ENCODE measurements around the gene PLCB1. TPM values are rescaled to one million over a fixed set of nuclear protein-coding genes. Genes with fewer than 3 reads are reported as not detected.

PLCB1 gene
- total RNA-seq, 1 donor from 2014 or later, result 2.0 TPM

DNA sequence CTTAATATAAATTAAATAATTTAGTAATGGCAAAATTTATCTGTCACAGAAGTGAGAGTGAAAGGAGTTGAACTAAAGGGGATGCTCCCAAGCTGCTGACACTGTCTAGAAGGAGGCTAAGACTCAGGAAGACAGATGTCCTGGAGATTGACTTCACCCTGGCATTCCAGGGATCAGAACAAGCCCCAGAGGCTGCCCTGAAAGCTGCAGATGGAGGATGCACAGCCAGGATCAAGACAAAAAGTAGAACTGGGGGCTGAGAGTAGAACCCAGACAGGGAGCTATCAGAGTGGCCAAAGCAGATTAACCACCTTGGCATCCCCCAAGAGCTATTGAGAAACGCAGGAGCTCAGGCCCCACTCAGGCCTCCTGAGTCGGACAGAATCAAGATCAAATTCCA, 747.6 kb downstream of the PLCB1 start:
- no peak for DNase-seq (ENCODE audit: low read depth)

DNA sequence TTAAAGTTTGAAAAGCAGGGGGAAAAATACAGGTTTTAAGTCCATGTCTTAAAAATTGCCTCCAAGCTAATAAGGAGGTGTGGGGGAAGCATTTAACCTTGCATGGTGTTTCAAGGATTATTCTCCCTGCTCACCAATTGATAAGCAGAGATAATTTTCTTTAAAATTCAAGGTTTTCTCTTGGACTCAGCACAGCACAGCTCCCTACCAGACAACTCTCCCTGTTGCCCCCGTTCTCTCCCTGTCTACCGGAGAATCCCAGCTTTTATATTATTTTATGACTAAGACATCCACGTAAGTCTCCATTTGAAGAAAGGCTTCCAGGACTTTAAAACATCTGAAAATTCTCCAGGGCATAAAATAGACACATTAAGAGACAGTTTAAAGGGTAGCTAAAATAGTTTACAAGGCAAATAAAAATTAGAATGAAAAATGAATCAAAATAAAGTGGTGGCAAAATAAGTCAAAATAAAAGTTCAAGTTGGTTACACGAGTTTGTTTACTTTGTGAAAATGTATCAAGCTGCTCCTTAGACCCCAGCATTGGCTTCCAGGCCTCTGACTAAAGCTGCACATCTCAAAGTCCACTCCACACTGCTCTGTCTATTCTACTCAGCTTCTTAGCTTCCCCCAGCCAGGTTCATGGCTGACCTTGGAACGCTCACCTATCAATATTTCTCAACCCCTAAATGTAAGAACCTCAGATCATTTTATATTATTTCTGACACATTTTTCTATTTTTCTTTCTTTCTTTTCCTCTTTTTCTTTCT, 748.2 kb downstream of the PLCB1 start:
- no peak for DNase-seq (ENCODE audit: low read depth)

DNA sequence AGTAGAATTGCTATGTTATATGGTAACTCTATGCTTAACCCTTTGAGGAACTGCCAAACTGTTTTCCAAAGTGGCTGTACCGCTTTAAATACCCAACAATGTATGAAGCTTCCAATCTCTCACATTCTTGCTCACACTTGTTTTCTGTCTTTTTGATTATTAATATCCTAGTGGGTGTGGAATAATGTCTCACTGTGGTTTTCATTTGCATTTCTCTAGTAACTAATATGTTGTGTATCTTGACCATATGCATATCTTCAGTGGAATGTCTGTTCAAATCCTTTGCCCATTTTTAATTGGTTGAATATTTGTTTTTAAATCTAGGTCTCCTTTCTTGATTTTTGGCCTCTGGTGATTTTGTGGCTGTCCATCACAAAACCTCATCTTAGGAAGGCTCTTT, 759.0 kb downstream of the PLCB1 start:
- DNase-seq (ENCODE audit: low read depth), result no peak

DNA sequence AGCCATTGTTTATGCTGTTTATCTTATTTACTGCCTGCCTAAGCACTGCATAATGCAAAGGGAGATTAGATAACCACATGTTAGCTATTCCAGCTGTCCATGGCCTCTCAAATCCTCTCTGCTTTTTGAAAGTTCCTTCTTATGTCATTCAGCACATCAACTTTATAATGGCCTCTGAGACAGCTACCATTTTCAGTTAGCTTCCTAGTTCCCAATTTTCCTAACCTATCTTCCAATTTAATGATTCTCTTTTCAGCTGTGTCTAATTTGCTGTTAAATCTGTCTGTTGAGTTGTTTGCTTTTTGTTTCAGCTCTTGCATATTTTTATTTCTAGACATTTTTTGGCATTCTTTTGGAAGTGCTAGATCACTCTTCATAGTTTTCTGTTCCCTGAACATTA, 763.4 kb downstream of the PLCB1 start:
- no peak for DNase-seq (ENCODE audit: low read depth)

DNA sequence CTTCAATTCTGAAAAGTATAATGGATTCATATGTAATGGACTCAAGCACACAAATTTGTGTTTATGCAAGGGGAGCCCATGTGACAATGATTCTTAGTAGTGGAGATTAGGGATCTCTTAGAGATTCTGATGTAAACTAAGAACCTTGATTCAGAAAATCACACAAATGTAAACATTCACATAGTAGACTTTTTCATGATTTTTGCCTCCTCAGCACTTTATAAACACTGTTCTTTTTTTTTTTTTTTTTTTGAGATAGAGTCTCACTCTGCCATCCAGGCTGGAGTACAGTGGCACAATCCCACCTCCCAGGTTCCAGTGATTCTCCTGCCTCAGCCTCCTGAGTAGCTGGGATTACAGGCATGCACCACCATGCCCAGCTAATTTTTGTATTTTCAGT, 766.8 kb downstream of the PLCB1 start:
- no peak for DNase-seq (ENCODE audit: low read depth)

DNA sequence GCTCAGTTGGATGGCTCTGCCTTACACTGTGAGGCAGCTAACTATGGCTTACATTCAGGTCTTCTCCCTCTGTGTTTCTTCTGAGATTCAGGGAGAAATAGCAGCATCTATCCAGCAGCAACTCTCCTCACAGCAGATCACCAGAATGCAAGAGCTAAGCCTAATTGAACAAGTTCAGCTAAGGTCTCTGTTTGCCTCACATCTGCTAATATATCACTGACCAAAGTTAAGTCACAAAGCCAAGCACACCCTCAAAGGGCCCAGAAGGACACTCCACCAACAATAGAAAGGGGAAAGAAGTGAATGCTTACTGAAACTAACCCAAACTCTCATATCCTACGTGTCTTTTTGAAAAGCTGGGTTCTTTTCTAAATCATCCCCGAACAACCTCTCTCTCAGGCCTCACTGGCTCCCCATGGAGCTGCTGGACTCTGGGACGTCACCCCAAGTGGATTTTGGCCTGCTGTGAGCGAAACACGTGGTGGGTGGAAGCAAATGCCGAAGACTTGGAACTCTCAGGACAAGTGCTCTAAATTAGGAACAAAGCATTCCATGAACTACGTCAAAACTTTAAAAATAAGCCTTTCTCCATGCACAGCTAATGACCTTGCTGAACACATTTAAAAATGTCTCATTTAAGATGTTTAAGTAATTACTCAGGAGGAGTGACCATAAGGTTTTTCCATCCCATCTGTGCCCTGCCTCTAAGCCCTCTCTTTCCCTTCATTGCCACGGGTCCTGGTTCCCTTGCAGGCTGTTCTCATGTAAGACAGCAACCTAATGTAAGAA, 769.4 kb downstream of the PLCB1 start:
- DNase-seq (ENCODE audit: low read depth), result no peak

DNA sequence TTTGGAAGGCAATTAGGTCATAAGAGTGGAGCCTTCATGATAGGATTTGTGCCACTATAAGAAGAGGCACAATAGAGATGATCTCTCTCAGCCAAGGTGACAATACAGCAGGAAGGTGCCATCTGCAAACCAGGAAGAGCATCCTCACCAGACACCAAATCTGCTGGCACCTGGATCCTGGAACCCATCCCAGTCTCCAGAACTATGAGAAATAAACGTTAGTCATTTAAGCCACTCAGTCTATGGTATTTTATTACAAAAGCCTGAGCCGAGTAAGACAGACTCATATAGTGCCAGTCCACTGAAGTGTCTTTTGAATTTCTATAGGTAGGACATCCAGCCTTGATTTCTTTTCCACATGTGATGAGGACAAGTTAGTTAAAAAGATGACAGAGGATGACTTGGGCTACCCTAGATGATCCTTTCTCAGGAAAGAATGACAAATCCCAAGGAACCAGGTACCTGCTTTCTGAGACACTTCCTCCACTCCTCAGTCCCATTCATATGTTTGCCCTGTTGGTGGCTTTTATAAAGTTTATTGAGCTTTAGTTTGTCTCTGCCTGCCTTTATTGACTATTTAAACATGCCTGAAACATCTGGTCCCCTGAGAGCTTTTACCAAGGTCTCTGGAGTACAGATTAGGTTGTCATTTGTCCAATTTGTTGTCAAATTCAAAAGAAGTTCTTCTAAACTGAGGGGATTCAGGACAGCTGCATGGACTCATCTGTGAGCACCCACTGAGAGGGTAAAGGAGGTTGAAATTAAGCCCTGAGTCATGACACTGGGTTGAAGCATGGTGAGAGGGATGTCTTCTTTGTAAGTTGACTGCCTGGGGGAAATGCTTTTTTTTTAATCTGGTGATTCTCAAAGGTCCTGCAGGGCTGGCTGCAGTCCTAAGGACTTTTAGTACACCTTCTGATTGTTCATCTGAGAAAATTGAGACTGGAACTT, 771.9 kb downstream of the PLCB1 start:
- no peak for DNase-seq (ENCODE audit: low read depth)

DNA sequence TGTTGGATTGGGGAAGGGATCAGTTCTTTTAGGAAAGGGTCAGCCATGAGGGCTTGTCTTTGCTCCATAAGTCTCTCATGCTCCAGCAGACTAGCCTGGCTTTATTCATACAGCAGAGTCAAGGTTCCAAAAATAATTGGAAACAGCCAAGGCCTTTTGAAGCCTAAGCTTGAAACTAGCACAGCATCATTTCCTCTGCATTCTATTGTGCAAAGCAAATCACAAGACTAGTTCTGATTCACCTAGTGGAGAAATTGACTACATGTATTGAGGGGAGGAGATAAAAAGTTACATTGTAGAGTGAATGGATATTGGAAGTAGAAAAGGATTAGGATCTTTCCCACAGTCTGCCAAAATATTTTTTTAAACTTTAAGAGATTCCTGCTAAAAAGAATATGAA, 777.5 kb downstream of the PLCB1 start:
- DNase-seq (ENCODE audit: low read depth), result peak; percentile 16

DNA sequence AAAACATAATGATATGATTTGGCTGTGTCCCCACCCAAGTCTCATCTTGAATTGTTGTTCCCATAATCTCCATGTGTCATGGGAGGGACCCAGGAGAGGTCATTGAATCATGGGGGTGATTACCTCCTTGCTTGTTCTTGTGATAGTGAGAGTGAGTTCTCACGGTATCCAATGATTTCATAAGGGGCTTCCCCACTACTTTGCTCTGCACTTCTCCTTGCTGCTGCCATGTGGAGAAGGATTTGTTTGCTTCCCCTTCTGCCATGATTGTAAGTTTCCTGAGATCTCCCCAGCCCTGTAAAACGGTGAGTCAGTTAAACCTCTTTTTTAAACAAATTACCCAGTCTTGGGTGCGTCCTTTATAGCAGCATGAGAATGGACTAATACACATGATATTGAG, 780.0 kb downstream of the PLCB1 start:
- no peak for DNase-seq (ENCODE audit: low read depth)

DNA sequence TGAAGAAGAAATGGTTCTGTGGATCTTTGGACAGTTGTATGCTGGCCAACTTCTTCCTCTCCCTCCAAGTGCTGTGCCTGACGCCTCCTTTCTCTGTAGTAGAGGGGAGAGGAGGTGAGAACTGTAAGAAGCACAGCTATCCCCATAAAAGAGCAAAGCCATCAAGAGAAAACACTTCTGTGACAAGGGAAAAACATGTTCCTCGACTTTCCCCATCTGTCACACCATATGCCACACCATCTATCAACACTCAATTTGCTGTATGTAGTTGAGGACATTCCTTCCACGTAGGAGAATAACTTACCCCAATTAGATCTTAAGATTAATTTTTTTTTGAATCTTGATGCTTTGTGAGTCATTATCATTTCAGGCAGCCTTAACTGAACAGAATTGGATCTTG, 780.7 kb downstream of the PLCB1 start:
- DNase-seq (ENCODE audit: low read depth), result no peak

DNA sequence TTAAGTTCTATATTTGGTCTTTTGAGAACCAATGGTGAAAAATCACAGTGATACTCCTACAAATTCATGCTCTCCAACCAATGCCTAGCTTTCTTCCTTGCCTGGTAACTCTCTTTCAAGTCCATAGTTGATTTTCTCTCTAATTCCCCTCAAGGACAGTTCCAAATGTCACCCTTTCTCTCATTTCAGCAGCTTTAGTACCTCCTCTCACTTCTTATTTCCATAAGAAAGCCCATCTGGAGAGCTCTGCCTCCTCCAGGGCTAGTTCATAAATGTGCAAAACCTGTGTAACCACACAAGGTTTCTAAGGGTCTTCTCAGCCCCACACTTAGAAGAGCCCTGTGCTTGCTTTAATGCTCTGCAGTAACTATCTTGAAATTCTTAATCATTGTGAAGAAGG, 781.4 kb downstream of the PLCB1 start:
- no peak for DNase-seq (ENCODE audit: low read depth)

DNA sequence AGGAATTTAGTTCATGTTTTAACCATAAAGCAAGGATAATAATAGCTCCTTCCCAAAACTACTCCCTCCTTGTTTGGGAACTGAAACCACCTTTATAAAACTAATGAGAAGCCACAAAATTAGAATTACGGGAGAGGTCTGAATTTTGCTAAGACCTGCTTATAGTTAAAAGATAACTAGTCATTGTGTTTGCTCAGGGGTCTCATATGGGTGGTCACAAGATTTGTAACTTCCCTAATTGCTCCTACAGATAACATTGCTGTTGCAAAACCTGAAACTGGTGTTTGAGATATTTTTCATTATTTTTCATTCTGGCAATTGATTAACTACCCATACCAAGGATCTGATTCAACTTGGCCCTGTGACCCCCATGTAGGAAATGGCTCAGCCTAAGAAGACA, 782.4 kb downstream of the PLCB1 start:
- peak; percentile 73 for DNase-seq (ENCODE audit: low read depth)

DNA sequence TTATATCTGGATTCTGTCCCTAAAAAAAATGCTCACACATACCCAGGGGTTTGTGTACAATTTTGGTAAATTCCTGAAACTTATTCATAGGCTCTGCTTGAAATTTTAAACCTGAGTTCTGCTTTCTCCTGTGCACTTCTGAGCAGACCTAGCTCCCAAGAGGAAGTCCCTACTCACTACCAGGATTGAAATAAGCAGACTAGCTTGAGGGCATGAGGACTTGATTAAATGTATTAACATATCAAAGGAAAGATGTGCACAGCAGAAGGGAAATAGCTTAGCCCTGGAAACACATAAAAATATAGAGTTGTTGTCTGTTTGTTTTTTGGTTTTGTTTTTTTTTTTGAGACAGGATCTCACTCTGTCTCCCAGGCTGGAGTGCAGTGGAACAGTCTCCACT, 785.0 kb downstream of the PLCB1 start:
- no peak for DNase-seq (ENCODE audit: low read depth)

DNA sequence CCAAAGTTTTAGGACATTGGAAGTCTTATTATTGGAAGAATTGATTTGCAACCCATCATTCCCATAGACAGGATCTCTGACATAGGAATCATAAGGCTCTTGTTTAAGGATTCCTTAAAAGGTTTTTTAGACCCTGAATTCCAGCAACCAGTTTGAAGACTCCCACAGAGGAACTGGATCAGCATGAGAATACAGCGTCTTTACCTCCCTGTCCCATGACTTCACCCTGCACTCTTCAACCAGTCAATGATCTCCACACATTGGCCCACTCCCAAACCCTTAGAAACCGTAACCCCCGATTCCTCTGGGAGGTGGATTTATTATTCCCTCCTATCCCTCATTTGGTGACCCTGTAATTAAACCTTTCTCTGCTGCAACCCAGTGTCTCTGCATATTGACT, 786.1 kb downstream of the PLCB1 start:
- DNase-seq (ENCODE audit: low read depth), result no peak

DNA sequence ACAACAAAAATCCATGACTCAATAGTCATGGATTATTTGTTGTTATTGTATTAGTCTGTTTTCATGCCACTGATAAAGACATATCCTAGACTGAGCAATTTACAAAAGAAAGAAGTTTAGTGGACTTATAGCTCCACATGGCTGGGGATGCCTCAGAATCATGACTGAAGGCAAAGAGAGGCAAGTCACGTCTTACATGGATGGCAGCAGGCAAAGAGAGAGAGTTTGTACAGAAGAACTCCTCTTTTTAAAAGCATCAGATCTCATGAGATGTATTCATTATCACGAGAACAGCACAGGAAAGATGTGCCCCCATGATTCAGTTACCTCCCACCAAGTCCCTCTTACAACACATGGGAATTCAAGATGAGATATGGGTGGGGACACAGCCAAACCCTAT, 792.5 kb downstream of the PLCB1 start:
- no peak for DNase-seq (ENCODE audit: low read depth)

DNA sequence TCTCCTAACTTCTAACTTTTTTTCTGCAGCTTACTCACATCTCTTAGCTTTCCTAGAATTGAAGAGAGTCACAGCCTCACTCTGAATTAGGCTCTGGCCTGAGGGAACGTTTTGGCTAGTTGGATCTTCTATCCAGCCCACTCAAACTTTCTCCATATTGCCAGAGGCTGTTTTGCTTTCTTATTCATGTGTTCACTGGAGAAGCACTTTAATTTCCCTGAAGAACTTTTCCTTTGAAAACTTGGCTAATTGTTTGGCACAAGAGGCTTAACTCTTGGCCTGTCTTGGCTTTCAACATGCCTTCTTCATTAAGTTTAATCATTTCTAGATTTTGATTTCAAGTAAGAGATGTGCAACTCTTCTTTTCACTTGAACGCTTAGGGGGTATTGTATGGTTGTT, 798.7 kb downstream of the PLCB1 start:
- peak; percentile 88 for DNase-seq (ENCODE audit: low read depth)

DNA sequence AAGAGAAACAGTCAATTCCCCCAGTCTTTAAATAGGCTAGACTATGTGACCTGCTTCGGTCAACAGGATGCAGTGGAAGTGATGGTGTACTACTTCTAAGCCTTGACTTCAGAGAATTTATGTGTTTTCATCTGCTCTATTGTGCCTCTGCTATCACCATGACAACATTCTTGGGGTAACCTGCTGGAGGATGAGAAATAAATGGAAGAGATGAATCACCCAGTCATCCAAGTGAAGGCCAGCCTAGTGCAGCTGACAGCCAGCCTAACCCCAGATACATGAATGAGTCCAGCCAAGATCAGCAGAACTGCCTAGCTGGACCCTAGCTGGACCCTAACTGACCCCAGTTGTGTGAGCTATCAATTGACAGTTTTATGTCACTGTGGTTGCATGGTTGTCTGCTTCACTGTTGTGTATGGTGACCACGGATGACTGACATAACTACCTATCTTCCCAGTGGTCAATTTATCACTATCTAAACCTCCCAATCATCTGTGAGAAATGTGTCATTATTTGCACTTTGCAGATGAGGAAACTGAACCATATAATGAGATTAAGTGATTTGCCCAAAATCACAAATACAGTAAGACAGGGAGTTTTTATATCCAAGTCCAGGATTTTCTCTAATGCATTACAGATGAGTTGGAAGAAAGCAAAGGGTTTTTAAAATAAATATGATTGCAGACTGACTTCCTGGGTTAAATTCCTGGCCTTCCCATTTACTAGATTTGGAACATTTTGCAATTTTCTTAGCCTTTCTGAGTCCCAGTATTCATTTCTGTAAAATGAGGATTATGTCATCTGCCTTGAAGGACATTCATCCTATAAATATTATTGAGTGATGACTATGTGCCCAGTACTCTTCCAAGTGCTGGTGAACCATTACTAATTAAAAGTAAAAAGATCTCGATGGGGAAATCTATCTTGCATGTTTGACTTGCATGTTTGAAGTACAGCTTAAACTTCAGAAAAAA, 800.4 kb downstream of the PLCB1 start:
- peak; percentile 98 for DNase-seq (ENCODE audit: low read depth)

DNA sequence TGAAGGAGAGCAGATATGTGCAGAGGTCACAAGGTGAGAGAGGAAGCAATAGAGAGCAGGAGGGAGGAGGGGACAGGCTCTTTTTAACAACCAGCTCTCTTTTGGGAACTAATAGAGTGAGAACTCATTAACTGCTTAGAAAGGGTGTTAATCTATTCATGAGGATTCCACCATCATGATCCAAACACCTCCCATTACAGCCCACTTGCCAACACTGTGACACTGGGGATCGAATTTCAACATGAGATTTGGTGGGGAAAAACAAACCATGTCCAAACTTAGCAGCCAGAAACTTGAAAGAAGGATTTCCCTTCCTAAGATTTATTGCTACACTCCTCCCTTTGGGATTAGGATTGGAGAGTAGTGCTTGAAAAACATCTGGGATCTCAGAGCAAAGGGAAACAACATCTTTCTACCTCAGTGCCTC, 801.3 kb downstream of the PLCB1 start:
- peak; percentile 32 for DNase-seq (ENCODE audit: low read depth)

DNA sequence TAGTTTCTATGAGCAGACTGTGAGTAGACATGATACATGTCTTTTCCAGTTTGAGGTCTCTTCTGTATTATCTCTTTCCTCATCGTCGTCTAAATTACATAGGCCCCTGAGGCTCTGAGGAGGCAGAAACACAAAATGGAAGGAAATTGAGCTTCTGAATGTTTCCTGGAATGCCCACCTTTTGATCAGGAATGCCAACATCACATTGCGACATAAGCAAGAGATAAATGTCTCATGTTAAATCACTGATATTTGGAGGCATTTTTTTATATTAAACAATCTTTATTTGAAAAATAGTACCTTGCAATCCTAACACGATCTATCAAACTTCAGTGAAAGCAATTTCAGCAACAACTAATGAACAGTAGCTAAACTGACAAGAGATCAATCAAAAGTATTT, 802.3 kb downstream of the PLCB1 start:
- DNase-seq (ENCODE audit: low read depth), result no peak
